Liver (tissue), 9 donors: ENCODE results near the gene CHP2. TPM values are rescaled to one million over a fixed set of nuclear protein-coding genes. Genes with fewer than 3 reads are reported as not detected.
"Not testable (repeated sequence)": the region's sequence is repeated elsewhere in the genome, so short reads cannot be mapped to it uniquely, and the experiment has no call there.

Experiments
- DNase-seq: peaks from one replicate; pipeline ENCODE4 v3.0.0-alpha.2; 2017; ENCODE audit warnings: low spot score
- H3K27ac ChIP-seq, 2 donors: one replicate each; pipeline ENCODE4 v1.7.0; 2013; ENCODE audit warnings: inconsistent platforms in 2 of 2, low read length in 2 of 2, control low read depth in 1 of 2, low read depth in 1 of 2, mild to moderate bottlenecking in 1 of 2
- H3K27me3 ChIP-seq, 4 donors: one replicate each; pipeline versions ENCODE4 v1.6.1 to v1.7.0; 2013; ENCODE audit warnings: low read length in 3 of 4, inconsistent platforms in 1 of 4, mild to moderate bottlenecking in 1 of 4, moderate library complexity in 1 of 4; ENCODE audit not compliant: control insufficient read depth in 4 of 4, insufficient read depth in 4 of 4
- H3K36me3 ChIP-seq, 4 donors: one replicate each; pipeline versions ENCODE4 v1.6.1 to v1.7.0; 2013; ENCODE audit warnings: low read length in 3 of 4, mild to moderate bottlenecking in 3 of 4, low read depth in 1 of 4, moderate library complexity in 1 of 4; ENCODE audit not compliant: control insufficient read depth in 4 of 4, insufficient read depth in 3 of 4
- H3K4me1 ChIP-seq, 4 donors: one replicate each; pipeline versions ENCODE4 v1.6.1 to v1.7.0; 2013; ENCODE audit warnings: low read length in 3 of 4, mild to moderate bottlenecking in 3 of 4, moderate library complexity in 1 of 4; ENCODE audit not compliant: control insufficient read depth in 4 of 4, insufficient read depth in 4 of 4
- H3K4me3 ChIP-seq, 3 donors: one replicate each; pipeline versions ENCODE4 v1.6.1 to v1.7.0; 2013; ENCODE audit warnings: low read length in 3 of 3, control low read depth in 1 of 3, low read depth in 1 of 3, mild to moderate bottlenecking in 1 of 3
- H3K9ac ChIP-seq, 2 donors: one replicate each; pipeline ENCODE4 v1.7.0; 2013; ENCODE audit warnings: low read length in 2 of 2, mild to moderate bottlenecking in 2 of 2, moderate library complexity in 2 of 2, control low read depth in 1 of 2, low read depth in 1 of 2
- H3K9me3 ChIP-seq, 4 donors: one replicate each; pipeline versions ENCODE4 v1.6.1 to v1.7.0; 2013; ENCODE audit warnings: low read length in 3 of 4; ENCODE audit not compliant: control insufficient read depth in 4 of 4
- ATF3 ChIP-seq: IDR thresholded peaks from 2 replicates; pipeline ENCODE4 v1.6.1; 2016; ENCODE audit warnings: antibody characterized with exemption
- EGR1 ChIP-seq, 2 donors: IDR thresholded peaks; 2 replicates each; pipeline ENCODE4 v1.6.1; 2016 to 2018; ENCODE audit warnings: antibody characterized with exemption in 2 of 2, low read depth in 2 of 2
- FOXA1 ChIP-seq: IDR thresholded peaks from 2 replicates; pipeline ENCODE4 v1.6.1; 2016; ENCODE audit warnings: antibody characterized with exemption
- FOXA2 ChIP-seq: IDR thresholded peaks from 2 replicates; pipeline ENCODE4 v1.6.1; 2016; ENCODE audit warnings: antibody characterized with exemption
- HNF4A ChIP-seq, 2 donors: conservative IDR thresholded peaks; 2 replicates each; pipeline ENCODE4 v1.6.1; 2016; ENCODE audit warnings: antibody characterized with exemption in 2 of 2, mild to moderate bottlenecking in 2 of 2
- HNF4G ChIP-seq: IDR thresholded peaks from 2 replicates; pipeline ENCODE4 v1.6.1; 2016; ENCODE audit warnings: antibody characterized with exemption
- JUND ChIP-seq, 2 donors: IDR thresholded peaks; 2 replicates each; pipeline ENCODE4 v1.6.1; 2016; ENCODE audit warnings: antibody characterized with exemption in 2 of 2
- NR2F2 ChIP-seq: IDR thresholded peaks from 2 replicates; pipeline ENCODE4 v1.6.1; 2016; ENCODE audit warnings: antibody characterized with exemption
- RAD21 ChIP-seq, 2 donors: IDR thresholded peaks; 2 replicates each; pipeline ENCODE4 v1.6.1; 2016; ENCODE audit warnings: antibody characterized with exemption in 2 of 2, mild to moderate bottlenecking in 2 of 2
- RXRA ChIP-seq, 2 donors: IDR thresholded peaks; 2 replicates each; pipeline ENCODE4 v1.6.1; 2017 to 2018; ENCODE audit warnings: antibody characterized with exemption in 2 of 2, mild to moderate bottlenecking in 1 of 2
- SP1 ChIP-seq: IDR thresholded peaks from 2 replicates; pipeline ENCODE4 v1.6.1; 2018; ENCODE audit warnings: antibody characterized with exemption, mild to moderate bottlenecking
- TAF1 ChIP-seq: conservative IDR thresholded peaks from 2 replicates; pipeline ENCODE4 v1.6.1; 2016; ENCODE audit warnings: antibody characterized with exemption, mild to moderate bottlenecking
- YY1 ChIP-seq: IDR thresholded peaks from 2 replicates; pipeline ENCODE4 v1.6.1; 2016; ENCODE audit warnings: antibody characterized with exemption, mild to moderate bottlenecking
- WGBS: extraction: QIAGEN DNeasy Blood & Tissue Kit; methylation state at CpG from one replicate; pipeline ENCODE4 v1.1.7; 2013; 5-methylcytosine and 5-hydroxymethylcytosine counted together
- polyA plus RNA-seq, 2 donors: library from polyadenylated mRNA; stranded (reverse) in 1 of 2; unstranded in 1 of 2; fragments of 200-250 nt in 1 of 2; fragments of >200 nt in 1 of 2; fragmentation: Nextera tagmentation in 1 of 2; extraction: Ambion mirVana in 1 of 2; gene quantifications; one replicate each; pipeline versions ENCODE4 v1.2.1 to v1.2.3, GENCODE V29; 2013 to 2015
- total RNA-seq, 2 donors: library from RNA; depleted of rRNA; stranded (reverse); fragments of >200 nt; gene quantifications; one replicate each; pipeline ENCODE4 v1.2.3, GENCODE V29; 2014
- TF ChIP-seq, protein P1 (sequence below): IDR thresholded peaks from 2 replicates; pipeline ENCODE4 v1.6.1; 2016; ENCODE audit warnings: antibody characterized with exemption
- TF ChIP-seq, protein P2 (sequence below): fragments of 150-350 bp; IDR thresholded peaks from 2 replicates; pipeline ENCODE4 v1.5.1; 2017; ENCODE audit warnings: improper control_type of control experiment, low read depth, low read length; ENCODE audit not compliant: missing input control
- TF ChIP-seq, protein P3 (sequence below): IDR thresholded peaks from 2 replicates; pipeline ENCODE4 v1.6.1; 2016; ENCODE audit warnings: antibody characterized with exemption, mild to moderate bottlenecking
- TF ChIP-seq, protein P4 (sequence below): IDR thresholded peaks from 2 replicates; pipeline ENCODE4 v1.6.1; 2016; ENCODE audit warnings: antibody characterized with exemption
- donor health status: healthy.
- donor health status: healthy.
- donor health status: healthy.
- donor health status: healthy.
- donor health status: healthy.

Gene CHP2
- total and polyA plus RNA-seq, 4 donors = not detected

DNA sequence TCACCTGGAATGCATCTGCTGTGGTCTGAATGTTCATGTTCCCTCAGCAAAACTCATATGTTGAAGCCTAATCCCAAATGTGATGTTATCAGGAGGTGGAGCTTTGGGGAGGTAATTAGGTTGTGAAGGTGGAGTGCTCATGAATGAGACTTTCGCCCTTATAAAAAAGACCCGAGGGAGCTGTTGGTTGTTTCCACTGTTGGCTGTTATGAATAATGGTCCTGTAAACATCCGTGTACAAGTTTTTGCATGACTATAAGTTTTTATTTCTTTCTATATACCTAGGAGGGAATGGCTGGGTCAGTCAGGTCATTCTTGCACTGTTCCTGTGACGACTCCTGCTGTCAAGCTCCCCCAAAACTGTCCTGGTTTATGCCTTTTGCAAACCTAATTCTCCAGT lies 9.6 kb upstream of the CHP2 start (continued):
- TF ChIP-seq SP1 (no peak), JUND (IDR thresholded peaks at IDR 0.05) (no peak), FOXA2 (no peak)

DNA sequence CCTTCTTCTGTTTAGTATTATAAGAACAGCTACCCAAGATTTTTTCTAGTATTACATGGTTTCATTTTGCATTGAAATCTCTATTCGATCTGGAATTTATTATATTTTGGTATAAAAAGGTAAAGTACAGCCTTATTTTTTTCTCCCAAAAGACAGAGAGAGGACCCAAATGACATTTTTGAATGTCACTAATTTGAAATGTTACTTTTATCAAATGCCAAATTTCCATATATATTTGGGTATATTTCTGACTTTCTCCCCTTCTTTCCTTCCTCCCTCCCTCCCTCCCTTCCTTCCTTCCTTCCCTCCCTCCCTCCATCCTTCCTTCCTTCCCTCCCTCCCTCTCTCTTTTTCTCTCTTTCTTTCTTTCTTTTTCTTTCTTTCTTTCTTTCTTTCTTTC lies 6.2 kb upstream of the CHP2 start:
- Histone ChIP-seq H3K4me3 (no peak overlapping the region), H3K27me3 (peaks cover 0 to 4% (median 0%) of the 10 kb centered on the region in 4 donors), H3K4me1 (no peaks in the 10 kb centered on the region), H3K36me3 (no peaks in the 10 kb centered on the region), H3K27ac (no peak overlapping the region), H3K9ac (no peak overlapping the region), H3K9me3 (no peaks in the 10 kb centered on the region)
- 47% methylated on average over 1 of the region's 1 CpG for WGBS
- no peak for TF ChIP-seq NR2F2
- TF ChIP-seq TAF1 = no peak
- no peak for TF ChIP-seq SP1
- TF ChIP-seq, protein P1, sequence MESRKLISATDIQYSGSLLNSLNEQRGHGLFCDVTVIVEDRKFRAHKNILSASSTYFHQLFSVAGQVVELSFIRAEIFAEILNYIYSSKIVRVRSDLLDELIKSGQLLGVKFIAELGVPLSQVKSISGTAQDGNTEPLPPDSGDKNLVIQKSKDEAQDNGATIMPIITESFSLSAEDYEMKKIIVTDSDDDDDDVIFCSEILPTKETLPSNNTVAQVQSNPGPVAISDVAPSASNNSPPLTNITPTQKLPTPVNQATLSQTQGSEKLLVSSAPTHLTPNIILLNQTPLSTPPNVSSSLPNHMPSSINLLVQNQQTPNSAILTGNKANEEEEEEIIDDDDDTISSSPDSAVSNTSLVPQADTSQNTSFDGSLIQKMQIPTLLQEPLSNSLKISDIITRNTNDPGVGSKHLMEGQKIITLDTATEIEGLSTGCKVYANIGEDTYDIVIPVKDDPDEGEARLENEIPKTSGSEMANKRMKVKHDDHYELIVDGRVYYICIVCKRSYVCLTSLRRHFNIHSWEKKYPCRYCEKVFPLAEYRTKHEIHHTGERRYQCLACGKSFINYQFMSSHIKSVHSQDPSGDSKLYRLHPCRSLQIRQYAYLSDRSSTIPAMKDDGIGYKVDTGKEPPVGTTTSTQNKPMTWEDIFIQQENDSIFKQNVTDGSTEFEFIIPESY = no peak
- TF ChIP-seq ATF3 = no peak
- TF ChIP-seq, protein P2, sequence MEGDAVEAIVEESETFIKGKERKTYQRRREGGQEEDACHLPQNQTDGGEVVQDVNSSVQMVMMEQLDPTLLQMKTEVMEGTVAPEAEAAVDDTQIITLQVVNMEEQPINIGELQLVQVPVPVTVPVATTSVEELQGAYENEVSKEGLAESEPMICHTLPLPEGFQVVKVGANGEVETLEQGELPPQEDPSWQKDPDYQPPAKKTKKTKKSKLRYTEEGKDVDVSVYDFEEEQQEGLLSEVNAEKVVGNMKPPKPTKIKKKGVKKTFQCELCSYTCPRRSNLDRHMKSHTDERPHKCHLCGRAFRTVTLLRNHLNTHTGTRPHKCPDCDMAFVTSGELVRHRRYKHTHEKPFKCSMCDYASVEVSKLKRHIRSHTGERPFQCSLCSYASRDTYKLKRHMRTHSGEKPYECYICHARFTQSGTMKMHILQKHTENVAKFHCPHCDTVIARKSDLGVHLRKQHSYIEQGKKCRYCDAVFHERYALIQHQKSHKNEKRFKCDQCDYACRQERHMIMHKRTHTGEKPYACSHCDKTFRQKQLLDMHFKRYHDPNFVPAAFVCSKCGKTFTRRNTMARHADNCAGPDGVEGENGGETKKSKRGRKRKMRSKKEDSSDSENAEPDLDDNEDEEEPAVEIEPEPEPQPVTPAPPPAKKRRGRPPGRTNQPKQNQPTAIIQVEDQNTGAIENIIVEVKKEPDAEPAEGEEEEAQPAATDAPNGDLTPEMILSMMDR = no peak
- TF ChIP-seq, protein P3, sequence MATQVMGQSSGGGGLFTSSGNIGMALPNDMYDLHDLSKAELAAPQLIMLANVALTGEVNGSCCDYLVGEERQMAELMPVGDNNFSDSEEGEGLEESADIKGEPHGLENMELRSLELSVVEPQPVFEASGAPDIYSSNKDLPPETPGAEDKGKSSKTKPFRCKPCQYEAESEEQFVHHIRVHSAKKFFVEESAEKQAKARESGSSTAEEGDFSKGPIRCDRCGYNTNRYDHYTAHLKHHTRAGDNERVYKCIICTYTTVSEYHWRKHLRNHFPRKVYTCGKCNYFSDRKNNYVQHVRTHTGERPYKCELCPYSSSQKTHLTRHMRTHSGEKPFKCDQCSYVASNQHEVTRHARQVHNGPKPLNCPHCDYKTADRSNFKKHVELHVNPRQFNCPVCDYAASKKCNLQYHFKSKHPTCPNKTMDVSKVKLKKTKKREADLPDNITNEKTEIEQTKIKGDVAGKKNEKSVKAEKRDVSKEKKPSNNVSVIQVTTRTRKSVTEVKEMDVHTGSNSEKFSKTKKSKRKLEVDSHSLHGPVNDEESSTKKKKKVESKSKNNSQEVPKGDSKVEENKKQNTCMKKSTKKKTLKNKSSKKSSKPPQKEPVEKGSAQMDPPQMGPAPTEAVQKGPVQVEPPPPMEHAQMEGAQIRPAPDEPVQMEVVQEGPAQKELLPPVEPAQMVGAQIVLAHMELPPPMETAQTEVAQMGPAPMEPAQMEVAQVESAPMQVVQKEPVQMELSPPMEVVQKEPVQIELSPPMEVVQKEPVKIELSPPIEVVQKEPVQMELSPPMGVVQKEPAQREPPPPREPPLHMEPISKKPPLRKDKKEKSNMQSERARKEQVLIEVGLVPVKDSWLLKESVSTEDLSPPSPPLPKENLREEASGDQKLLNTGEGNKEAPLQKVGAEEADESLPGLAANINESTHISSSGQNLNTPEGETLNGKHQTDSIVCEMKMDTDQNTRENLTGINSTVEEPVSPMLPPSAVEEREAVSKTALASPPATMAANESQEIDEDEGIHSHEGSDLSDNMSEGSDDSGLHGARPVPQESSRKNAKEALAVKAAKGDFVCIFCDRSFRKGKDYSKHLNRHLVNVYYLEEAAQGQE = no peak
- TF ChIP-seq EGR1 (IDR thresholded peaks at IDR 0.05; ENCODE audit: low read depth in 2 of 2) = no peak
- TF ChIP-seq, protein P4, sequence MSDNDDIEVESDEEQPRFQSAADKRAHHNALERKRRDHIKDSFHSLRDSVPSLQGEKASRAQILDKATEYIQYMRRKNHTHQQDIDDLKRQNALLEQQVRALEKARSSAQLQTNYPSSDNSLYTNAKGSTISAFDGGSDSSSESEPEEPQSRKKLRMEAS = no peak
- no peak for TF ChIP-seq HNF4G
- no peak for TF ChIP-seq RXRA (IDR thresholded peaks at IDR 0.05)
- no peak for TF ChIP-seq HNF4A (conservative IDR thresholded peaks at IDR 0.05)
- no peak for TF ChIP-seq JUND (IDR thresholded peaks at IDR 0.05)
- no peak for TF ChIP-seq YY1
- no peak for TF ChIP-seq FOXA1
- TF ChIP-seq RAD21 (IDR thresholded peaks at IDR 0.05) = no peak
- TF ChIP-seq FOXA2 = no peak
- DNase-seq = no peak

GRCh38 chr16:23751053-23751452 lies 3.8 kb upstream of the CHP2 start:
- H3K27me3 ChIP-seq = not testable (repeated sequence)

More at GRCh38 chr16:23751053-23751452, 3.8 kb upstream of the CHP2 start:
- not testable (repeated sequence) for H3K9ac ChIP-seq, H3K4me1 ChIP-seq, H3K36me3 ChIP-seq, H3K9me3 ChIP-seq, DNase-seq, H3K27ac ChIP-seq, H3K4me3 ChIP-seq
- 92% methylated on average over 1 of the region's 1 CpG for WGBS
